ENCODE measurements around the gene LRMDA. TPM values are rescaled to one million over a fixed set of nuclear protein-coding genes. Genes with fewer than 3 reads are reported as not detected.

The LRMDA gene
- total RNA-seq, 1 experiment from 2014 or later: not detected

- Histone ChIP-seq H3K27ac (ENCODE audit: low read depth, low read length, poor library complexity, severe bottlenecking) (no peak overlapping the region), H3K9me3 (ENCODE audit: low read depth, low read length, poor library complexity, severe bottlenecking) (no peaks in the 10 kb centered on the region), H3K36me3 (ENCODE audit: insufficient read depth, low read length, poor library complexity, severe bottlenecking) (no peaks in the 10 kb centered on the region), H3K4me1 (ENCODE audit: insufficient read depth, low read length, poor library complexity, severe bottlenecking) (peaks cover under 1% of the 10 kb centered on the region), H3K27me3 (replicated peaks; ENCODE audit: insufficient read depth, low read depth, low read length, poor library complexity) (peaks cover 7% of the 10 kb centered on the region), H3K4me3 (ENCODE audit: low read depth, low read length, poor library complexity, severe bottlenecking) (no peak overlapping the region)
- ChIA-PET CTCF (no interaction called here), POLR2A (ENCODE audit: low non-redundant PET) (no interaction called here)
- no TSS peak for BruUV-seq (replicated peaks)
- TF ChIP-seq CTCF (conservative IDR thresholded peaks at IDR 0.05; ENCODE audit: low read depth, low read length) (no peak), EZH2 (IDR thresholded peaks at IDR 0.05; ENCODE audit: borderline replicate concordance, low read depth, low read length, poor library complexity, severe bottlenecking) (no peak)
- intact Hi-C loops (cut with micrococcal nuclease; ENCODE audit: unreplicated experiment): no loop called here
- DNase-seq (ENCODE audit: low spot score): no peak
These were observed 71.4 kb downstream of the LRMDA start for GRCh38 chr10:75502838-75503237.

GRCh38 chr10:75505293-75505692 lies 73.9 kb downstream of the LRMDA start:
- Histone ChIP-seq H3K9me3 (ENCODE audit: low read depth, low read length, poor library complexity, severe bottlenecking) (no peaks in the 10 kb centered on the region), H3K36me3 (ENCODE audit: insufficient read depth, low read length, poor library complexity, severe bottlenecking) (no peaks in the 10 kb centered on the region), H3K4me1 (ENCODE audit: insufficient read depth, low read length, poor library complexity, severe bottlenecking) (peaks cover 4% of the 10 kb centered on the region), H3K27ac (ENCODE audit: low read depth, low read length, poor library complexity, severe bottlenecking) (no peak overlapping the region), H3K4me3 (ENCODE audit: low read depth, low read length, poor library complexity, severe bottlenecking) (no peak overlapping the region), H3K27me3 (replicated peaks; ENCODE audit: insufficient read depth, low read depth, low read length, poor library complexity) (no peaks in the 10 kb centered on the region)
- CTCF ChIA-PET: no interaction called here
- intact Hi-C loops (cut with micrococcal nuclease; ENCODE audit: unreplicated experiment): no loop called here
- POLR2A ChIA-PET (ENCODE audit: low non-redundant PET): no interaction called here
- BruUV-seq (replicated peaks): no TSS peak
- no peak for TF ChIP-seq CTCF (conservative IDR thresholded peaks at IDR 0.05; ENCODE audit: low read depth, low read length)
- no peak for TF ChIP-seq EZH2 (IDR thresholded peaks at IDR 0.05; ENCODE audit: borderline replicate concordance, low read depth, low read length, poor library complexity, severe bottlenecking)
- DNase-seq (ENCODE audit: low spot score): no peak

GRCh38 chr10:75505840-75506506 lies 74.5 kb downstream of the LRMDA start:
- TF ChIP-seq EZH2 (IDR thresholded peaks at IDR 0.05; ENCODE audit: borderline replicate concordance, low read depth, low read length, poor library complexity, severe bottlenecking) (no peak), CTCF (conservative IDR thresholded peaks at IDR 0.05; ENCODE audit: low read depth, low read length) (no peak)
- no TSS peak for BruUV-seq (replicated peaks)
- Histone ChIP-seq H3K36me3 (ENCODE audit: insufficient read depth, low read length, poor library complexity, severe bottlenecking) (no peaks in the 10 kb centered on the region), H3K4me3 (ENCODE audit: low read depth, low read length, poor library complexity, severe bottlenecking) (no peak overlapping the region), H3K4me1 (ENCODE audit: insufficient read depth, low read length, poor library complexity, severe bottlenecking) (peaks cover 4% of the 10 kb centered on the region), H3K27ac (ENCODE audit: low read depth, low read length, poor library complexity, severe bottlenecking) (no peak overlapping the region), H3K27me3 (replicated peaks; ENCODE audit: insufficient read depth, low read depth, low read length, poor library complexity) (no peaks in the 10 kb centered on the region), H3K9me3 (ENCODE audit: low read depth, low read length, poor library complexity, severe bottlenecking) (no peaks in the 10 kb centered on the region)
- POLR2A ChIA-PET (ENCODE audit: low non-redundant PET): no interaction called here
- CTCF ChIA-PET: no interaction called here
- DNase-seq (ENCODE audit: low spot score): no peak
- intact Hi-C loops (cut with micrococcal nuclease; ENCODE audit: unreplicated experiment): no loop called here
